ENCODE measurements around the gene CSNK1A1.
"Not testable (repeated sequence)": the region's sequence is repeated elsewhere in the genome, so short reads cannot be mapped to it uniquely, and the experiment has no call there.

GRCh38 chr5:149564542-149565140, 13.4 kb upstream of the CSNK1A1 start:
- peak; percentile 54 to 89 (median 70) for TF ChIP-seq CTCF (IDR thresholded peaks at IDR 0.05)
- TF ChIP-seq POLR2A (IDR thresholded peaks at IDR 0.05): not testable (repeated sequence)

All from uterus (tissue), 2 donors.